GM18511 (cell line): ENCODE measurements around the gene ARSB.
"Not testable (repeated sequence)": the region's sequence is repeated elsewhere in the genome, so short reads cannot be mapped to it uniquely, and the experiment has no call there.

Experiments used
- ATAC-seq: cut with Tn5 transposase; IDR thresholded peaks from one replicate; pipeline ENCODE4 v1.9.1; 2021; ENCODE audit warnings: mild to moderate bottlenecking, moderate library complexity; ENCODE audit not compliant: unreplicated experiment

ARSB gene

DNA sequence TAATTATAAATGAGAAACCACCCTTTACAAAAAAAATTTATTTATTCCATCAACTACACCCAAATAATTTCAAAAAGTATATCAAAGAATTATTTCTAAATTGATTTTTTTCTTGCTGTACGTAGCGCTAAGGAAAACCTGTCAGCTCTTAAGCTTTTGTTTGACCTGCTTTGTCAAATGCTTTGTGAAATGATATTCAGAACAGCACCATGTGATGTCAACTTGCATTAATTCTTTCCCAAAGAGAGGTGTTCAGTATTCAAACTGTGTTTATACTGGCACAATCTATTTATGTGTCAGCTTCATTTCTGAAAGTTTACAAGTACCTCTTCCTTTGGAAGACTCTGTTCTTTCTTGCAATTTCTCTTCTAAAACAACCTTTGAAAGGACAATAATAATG lies 12.0 kb upstream of the ARSB start:
- no peak for ATAC-seq

DNA sequence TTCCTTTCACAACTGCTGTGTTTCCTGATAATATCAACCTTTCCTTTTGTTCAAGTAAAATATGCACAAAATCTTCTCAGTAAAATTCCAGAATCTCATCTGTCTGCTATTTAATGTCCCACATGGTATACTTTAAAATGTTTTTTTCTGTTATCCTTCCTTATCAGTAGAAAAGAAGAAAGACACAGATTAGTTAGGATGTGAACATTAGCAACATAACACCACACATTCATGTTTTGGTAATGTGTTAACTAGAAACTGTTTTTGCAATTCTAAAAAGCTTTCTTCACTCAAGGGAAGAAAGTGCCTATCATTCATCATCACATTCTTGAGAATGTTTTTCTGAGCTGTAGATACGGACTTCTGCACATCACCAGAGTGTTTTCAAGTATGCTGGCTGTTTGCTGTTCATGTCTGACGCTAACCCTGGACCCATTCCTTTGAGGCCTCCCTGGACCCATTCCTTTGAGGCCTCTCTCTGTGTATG lies 10.5 kb upstream of the ARSB start:
- ATAC-seq, result no peak

DNA sequence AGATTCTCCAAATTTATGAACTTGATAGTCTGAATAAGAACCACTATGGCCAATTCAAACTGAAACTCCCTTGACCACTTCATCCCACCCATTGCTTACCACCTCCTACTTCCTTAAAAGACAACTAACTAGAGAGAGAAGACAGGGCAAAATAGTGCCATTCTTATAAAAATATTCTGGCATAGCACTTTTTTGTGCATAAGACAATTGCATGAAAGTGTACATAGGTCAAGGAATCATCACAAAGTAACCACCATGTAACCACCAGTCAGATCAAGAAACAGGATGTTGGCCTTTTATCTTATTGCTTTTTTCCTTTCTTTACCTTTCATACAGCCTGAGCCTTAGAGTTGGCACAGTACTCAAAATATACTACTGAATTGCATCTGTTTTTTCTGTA lies 8.1 kb upstream of the ARSB start:
- ATAC-seq, result no peak

DNA sequence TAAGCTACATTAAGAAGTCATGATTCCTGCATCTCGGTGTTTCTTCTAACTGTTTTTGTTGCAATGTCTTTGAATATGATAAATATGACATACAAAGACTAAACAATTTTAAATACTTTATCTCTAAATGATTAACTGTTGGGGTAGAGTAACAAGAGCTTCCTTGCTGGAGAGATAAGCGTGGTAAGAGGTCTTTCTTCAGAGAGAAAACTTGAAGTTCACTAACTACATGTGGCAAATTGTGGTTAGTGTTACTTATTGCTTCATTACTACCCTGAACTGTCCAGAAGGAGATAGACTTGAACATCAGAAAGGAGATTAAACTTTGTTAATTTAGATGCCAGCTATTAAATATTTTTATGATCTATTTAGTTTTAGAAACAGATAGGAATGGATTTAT lies 7.0 kb upstream of the ARSB start:
- ATAC-seq, result no peak

DNA sequence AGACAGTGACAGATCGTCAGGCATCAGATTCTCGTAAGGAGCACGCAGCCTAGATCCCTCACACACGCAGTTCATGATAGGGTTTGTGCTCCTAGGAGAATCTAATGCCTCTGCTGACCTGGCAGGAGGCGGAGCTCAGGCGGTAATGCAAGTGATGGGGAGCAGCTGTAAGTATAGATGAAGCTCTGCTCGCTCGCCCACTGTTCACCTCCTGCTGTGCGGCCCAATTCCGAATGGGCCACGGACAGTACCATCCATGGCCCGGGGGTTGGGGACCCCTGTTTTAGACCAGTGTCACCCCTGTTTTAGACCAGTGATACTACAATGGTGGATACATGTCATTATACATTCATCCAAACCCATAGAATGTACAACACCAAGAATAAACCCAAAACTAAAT lies 4.0 kb upstream of the ARSB start:
- ATAC-seq, result no peak

DNA sequence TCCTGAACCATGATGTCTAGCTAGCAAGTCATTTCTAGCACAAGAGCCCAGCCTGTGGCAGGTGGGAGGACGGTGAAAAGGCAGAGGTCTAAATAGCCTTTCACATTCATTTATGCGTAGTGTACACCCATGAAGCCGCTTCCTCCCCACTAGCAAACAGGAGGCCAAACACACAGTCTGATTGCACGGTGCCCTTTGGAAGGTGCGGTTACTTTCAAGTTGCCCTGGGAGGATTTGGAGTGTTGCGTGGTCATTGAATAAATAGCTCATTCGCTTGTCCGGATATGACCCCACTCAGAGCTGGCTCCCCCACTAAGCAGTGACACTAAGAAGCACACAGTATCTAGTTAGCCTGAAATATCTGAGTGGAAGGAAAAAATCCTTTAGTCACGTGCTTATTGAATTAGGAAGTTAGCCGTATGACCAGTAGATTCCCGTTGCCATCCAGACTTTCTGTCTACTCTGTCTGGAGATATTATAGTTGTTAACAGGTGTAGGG lies 664 bp upstream of the ARSB start:
- peak; percentile 61 for ATAC-seq

DNA sequence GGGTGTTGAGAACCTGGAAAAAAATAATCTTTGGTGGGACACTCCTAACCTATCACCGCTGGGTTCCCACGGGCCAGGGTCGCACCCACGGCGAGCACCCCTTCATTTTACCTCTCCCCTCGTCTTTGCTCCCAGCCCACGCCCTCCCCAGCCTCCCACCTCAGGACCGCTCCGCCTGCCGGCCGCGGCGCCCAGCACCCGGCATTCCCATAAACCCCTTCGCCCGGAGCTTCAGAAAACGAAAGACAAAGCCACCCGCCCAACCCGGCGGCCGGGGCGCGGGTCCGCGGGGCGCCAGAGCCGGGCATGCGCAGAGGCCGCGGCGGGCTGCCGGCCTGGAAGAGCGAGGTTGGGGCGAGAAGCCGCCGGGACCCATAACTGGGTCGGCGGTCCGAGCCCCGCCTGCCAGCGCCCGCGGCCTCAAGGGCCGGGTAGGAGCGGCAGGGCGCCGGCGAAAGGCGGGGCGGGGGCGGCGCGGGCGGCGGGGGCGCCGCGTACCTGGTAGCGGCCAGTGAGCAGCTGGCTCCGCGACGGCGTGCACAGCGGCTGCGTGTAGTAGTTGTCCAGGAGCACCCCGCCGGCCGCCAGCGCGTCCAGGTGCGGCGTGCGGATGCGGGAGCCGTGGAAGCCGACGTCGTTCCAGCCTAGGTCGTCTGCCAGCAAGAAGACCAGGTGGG lies 533 bp downstream of the ARSB start:
- ATAC-seq, result peak; percentile 58

DNA sequence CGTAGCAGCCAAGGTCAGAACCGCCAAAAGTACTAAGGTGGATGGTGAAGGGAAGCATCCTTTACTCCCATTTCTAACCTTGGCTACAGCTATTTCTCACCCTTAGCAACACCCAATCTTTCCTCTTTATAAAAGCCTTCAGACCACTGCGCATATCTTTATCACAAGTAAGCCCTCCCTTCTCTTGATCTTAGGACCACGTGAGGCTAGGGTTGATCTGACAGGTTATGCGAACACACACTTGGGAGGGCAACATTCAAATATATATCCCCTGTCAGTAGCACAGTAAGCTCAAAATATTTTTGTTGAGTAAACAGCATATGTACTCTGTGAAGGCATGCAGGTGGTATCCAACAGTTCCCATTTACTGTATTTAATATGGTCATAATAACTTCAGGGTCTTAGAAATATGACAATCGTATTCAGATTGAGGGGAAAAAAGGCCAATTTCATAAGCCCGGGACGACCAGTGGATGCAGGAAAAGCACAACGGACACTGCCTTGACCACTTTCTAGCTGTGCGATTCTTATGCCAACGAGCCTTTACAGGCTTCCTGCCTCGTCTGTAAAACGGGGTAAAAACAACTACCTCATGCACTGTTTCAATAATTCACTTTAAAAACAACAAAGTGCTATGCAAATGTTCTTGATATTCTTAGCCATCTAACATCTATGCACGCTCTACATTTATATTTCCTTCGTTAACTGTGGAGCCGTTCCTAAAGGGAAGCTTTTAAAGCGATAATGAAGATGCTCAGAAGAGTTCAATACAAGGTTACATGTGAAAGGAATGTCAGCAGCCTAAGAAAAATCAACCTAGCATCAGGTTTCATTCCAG lies 1.3 kb downstream of the ARSB start:
- ATAC-seq, result peak; percentile 6

DNA sequence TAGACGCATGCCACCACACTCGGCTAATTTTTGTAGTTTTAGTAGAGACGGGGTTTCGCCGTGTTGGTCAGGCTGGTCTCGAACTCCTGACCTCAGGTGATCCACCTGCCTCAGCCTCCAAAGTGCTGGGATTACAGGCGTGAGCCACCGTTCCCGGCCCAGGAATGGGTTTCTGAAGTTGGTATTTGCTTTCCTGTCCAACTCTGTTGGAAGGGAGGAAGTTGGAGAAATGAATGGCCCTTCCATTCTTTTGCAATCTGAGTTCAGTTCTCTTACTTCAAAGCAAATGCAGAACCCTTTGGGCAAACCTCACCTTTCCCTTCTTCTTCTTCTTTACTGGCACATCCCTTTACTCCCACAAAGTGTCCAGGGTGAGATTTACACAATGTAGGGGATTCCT lies 1.9 kb downstream of the ARSB start:
- ATAC-seq, result not testable (repeated sequence)

DNA sequence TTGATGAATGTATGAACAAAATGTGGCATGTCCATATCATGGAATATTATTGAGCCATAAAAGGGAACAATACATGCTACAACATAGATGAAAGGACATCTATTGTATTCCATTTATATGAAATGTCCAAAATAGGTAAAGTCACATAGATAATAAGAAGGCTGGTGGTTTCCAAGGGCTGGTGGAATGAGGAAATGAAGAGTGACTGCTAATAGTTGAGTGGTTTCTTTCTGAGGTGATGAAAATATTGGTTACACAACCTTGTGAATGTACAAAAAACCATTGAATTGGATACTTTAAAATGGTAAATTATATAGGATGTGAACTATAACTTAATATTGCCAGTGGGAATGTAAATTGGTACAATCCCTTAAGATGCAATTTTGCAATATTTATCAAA lies 5.2 kb downstream of the ARSB start:
- no peak for ATAC-seq

DNA sequence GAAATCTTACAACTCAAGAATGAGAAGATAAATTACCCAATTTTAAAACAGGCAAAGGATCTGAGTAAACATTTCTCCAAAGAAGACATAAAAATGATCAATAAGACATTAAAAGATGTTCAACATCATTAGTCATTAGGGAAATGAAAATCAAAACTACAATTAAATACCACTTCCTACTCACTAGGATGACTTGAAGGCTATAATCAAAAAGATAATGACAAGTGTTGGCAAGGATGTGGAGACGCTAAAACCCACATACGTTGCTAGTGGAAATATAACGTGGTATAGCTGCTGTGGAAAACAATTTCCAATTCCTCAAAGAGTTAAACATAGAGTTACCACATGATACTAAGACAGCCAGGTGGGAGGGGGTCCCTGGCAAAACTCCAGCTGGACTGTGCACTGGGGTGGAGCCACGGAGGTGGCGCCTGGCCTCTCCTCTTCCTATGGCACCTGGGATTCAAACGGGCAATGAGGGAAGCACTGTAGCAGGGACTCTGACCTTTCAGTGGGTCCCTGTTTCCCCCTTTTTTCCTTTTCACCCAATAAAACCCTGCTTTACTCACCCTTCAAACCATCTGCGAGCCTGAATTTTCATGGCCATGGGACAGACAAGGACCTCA lies 5.9 kb downstream of the ARSB start:
- ATAC-seq, result no peak

DNA sequence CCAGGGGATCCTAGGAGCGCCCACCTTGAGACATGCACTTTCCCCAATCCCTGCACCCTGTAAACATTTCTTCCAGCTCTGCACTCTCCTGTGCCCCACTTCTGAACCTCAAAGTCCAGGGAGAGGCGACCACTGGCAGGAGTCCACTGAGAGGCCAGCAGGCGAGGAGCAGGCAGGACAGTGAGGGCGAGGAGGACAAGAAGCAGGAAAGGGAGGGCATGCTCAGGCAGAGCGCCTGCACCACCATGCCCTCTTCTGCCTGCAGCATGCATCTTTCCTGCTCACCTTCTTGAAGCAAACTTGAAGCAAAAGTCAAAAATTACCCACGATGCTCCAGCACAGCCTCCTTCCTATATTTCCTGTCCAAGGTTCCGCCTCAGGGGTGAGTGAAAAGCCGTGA lies 10.1 kb downstream of the ARSB start:
- no peak for ATAC-seq

DNA sequence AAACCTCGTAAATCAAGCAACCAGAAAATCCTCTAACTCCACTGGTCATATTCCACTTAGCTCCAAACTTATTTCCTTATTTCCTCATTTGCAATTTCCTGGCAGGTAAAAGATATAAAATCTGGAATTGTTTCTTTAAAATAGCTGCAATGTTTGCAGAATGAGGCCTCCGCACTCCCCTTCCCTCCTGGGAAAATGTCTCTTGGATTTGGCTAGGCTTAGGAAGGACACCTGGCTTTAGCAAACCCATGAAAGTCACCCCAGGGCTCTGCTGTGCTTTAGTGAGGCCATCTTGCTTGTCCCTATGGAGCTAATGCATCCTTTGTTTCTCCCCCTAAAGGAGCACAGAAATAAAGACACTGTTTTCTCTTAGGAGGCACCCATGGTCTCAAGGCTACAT lies 10.5 kb downstream of the ARSB start:
- ATAC-seq, result no peak

DNA sequence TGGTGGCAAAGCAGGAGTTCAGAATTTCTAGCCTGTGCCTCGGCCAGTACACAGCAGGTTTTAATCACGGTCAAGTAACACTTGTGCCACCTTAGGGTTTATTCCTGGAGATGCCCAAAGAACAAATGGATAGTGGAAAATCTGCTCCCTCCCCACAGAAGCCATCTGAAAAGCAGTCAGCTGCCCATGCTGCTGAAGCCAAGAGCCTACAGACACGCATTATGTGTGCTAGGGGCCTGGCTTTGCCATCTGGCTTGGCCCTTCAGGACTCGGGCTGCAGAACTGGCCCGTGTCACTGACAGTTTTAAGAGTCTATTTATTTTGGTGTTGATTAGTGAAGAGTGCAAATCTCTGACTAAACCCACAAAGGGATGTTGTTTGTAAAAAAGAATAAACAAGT lies 11.1 kb downstream of the ARSB start:
- no peak for ATAC-seq

DNA sequence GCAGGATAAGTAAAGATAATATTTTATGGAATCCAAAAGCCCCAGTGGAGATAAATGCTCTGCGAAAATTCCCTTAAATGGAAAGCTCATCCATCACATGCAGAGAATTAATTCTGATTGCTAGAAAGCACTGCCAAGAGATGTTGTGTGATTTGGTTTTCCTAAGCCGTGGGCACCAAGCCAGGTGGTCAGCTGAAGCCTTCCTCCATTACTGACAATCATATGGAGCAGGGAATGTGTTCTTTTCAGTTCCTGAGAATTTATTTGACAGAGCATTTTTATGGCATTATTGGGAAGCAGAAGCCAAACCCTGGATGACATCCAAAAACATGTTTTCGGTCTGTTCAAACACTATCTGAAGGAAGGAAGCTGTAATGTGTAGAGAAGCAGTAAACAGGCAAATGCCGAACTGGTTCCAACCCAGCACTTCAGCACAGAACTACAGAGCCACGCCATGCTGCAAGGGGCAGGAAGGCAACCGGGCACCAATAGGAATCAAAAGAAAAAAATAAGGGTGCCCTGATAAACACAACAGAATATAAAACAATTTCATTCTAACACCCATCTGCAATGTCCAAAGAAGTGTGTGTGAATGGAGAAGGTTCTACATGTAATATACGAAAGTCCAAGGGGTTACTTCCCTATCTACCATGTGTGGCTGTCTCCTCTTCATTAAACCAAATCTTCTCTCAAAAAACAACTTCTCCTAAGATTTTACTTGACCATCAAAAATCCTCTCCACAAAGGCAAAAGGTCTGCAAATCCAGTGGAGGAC lies 12.3 kb downstream of the ARSB start:
- ATAC-seq, result no peak

DNA sequence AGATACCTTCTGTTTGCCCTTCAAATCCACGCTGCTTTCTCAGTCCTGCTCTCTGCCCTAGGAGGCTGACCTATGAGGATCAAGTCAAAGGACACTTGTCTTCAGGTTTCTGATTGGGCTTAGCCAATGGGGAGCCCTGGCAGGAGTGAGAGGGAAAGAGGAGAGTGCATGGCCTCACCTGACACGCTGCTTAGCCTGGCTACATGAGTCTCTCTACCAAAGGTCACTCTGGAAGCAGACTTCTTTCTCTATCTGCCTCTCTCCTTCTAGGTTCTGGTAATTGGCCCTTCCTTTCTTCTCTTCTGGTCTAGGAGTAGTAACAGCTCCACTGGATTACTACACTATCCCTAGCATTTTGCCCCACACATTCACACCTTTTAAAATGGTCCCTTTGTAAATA lies 13.1 kb downstream of the ARSB start:
- ATAC-seq, result no peak

DNA sequence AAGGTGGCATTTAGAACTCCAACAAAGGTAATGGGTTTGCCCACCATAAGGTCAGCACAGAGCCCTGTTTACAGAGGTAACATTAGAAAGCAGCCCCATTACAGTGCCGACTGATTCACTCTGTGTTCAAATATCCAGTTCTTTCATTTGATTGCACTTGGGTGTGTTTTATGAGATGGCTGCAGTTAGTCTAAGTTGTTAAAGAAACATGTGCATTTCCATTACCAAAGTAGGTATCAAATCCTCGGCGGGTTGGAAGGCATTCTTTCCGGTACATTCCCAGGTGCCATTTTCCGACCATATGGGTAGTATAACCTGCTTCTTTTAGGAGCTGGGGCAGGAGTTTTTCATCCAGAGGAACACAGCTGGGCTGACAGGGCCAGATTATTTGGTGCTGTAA lies 16.3 kb downstream of the ARSB start:
- no peak for ATAC-seq

DNA sequence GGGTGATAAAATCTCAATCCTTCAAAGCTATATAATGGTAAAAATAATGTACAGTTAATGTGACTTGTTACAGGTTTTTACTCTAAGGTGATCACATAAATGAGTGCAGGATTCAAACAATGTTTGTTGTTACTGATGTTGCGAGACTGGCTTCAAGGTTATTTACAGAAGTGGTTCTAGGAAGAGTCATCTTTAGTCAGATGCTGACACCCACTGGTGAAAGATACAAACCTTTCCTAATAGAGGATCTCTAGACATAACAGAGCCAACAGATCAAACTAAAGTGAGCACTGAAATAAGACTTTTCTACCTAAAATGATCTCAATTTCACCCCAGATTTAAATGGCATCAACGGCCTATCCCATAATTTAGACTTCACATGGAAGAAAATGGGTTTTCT lies 20.2 kb downstream of the ARSB start:
- ATAC-seq, result no peak

DNA sequence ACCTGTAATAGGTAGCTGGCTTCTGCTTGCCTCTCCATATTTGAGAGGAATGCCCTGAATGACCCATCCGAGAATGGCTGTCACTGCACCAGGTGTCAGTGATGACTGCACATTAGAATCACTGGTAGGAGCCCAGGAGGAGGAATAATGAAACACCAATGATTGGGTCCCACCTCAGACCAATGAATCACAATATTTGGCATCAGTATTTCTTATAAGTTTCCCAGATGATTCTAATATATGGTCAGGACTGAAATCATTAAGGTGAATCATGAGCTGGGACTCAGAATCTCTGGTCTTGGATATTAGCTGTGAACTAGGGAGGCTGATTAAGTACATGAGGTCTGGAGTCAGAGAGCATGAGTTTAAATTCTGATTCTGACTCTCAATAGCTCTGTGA lies 23.4 kb downstream of the ARSB start:
- no peak for ATAC-seq

DNA sequence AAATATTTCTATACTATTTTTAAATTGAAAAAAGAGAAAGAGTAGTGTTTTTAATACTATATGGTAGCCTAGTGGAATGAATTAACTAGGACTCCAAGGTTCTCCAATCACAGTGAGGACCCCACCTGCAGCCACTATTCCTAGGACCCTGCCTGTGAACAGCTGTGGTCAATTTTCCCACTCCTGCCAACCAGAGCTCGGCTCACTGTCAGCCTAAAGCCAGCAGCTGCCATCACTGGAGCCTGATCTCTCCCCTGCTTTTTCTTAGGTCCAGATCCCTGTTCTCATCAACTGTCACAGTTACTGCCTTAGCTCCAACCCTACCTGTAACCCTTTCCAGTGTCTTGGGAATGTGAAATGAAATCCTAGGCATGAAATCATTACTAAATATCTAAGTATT lies 25.3 kb downstream of the ARSB start:
- ATAC-seq, result no peak
